Mesendoderm (in vitro differentiated cells): ENCODE results near the gene DPP9.
"Not testable (repeated sequence)": the region's sequence is repeated elsewhere in the genome, so short reads cannot be mapped to it uniquely, and the experiment has no call there.

ENCODE experiments used
- DNase-seq: peaks from one replicate; pipeline ENCODE4 v3.0.0; 2013
- H2AK5ac ChIP-seq: 2 replicates; pipeline ENCODE4 v1.6.1; 2013; ENCODE audit warnings: low read length, inconsistent platforms
- H2BK120ac ChIP-seq: 2 replicates; pipeline ENCODE4 v1.6.1; 2013; ENCODE audit warnings: low read depth, mild to moderate bottlenecking, low read length, moderate library complexity, mixed read lengths
- H2BK15ac ChIP-seq: replicated peaks from 2 replicates; pipeline ENCODE4 v1.6.1; 2013; ENCODE audit warnings: low read depth, mild to moderate bottlenecking, moderate library complexity
- H2BK5ac ChIP-seq: 2 replicates; pipeline ENCODE4 v1.6.1; 2013; ENCODE audit warnings: low read length, inconsistent platforms
- H3K18ac ChIP-seq: 2 replicates; pipeline ENCODE4 v1.6.1; 2013; ENCODE audit warnings: mild to moderate bottlenecking, low read length, mixed read lengths
- H3K23ac ChIP-seq: one replicate; pipeline ENCODE4 v1.6.1; 2013; ENCODE audit warnings: low read length
- H3K27ac ChIP-seq: 2 replicates; pipeline ENCODE4 v1.5.1; 2013; ENCODE audit warnings: low read depth, mild to moderate bottlenecking, inconsistent platforms, low read length, moderate library complexity
- H3K27me3 ChIP-seq: 2 replicates; pipeline ENCODE4 v1.6.1; 2013; ENCODE audit warnings: low read length, control low read depth, mild to moderate bottlenecking, inconsistent platforms; ENCODE audit not compliant: insufficient read depth, poor library complexity
- H3K36me3 ChIP-seq: 2 replicates; pipeline ENCODE4 v1.6.1; 2013; ENCODE audit warnings: low read length, inconsistent platforms; ENCODE audit not compliant: control insufficient read depth, insufficient read depth
- H3K4ac ChIP-seq: one replicate; pipeline ENCODE4 v1.6.1; 2013; ENCODE audit warnings: low read depth, mild to moderate bottlenecking, low read length, moderate library complexity
- H3K4me1 ChIP-seq: 2 replicates; pipeline ENCODE4 v1.6.1; 2013; ENCODE audit warnings: low read depth, low read length, inconsistent platforms; ENCODE audit not compliant: control insufficient read depth
- H3K4me2 ChIP-seq: 2 replicates; pipeline ENCODE4 v1.6.1; 2013; ENCODE audit warnings: low read length
- H3K4me3 ChIP-seq: 2 replicates; pipeline ENCODE4 v1.5.1; 2013; ENCODE audit warnings: mild to moderate bottlenecking, low read length
- H3K56ac ChIP-seq: one replicate; pipeline ENCODE4 v1.6.1; 2013; ENCODE audit warnings: low read length
- H3K79me1 ChIP-seq: 2 replicates; pipeline ENCODE4 v1.6.1; 2013; ENCODE audit warnings: low read length, inconsistent platforms
- H3K79me2 ChIP-seq: 2 replicates; pipeline ENCODE4 v1.6.1; 2013; ENCODE audit warnings: mild to moderate bottlenecking, low read length; ENCODE audit not compliant: control insufficient read depth, insufficient read depth
- H3K9ac ChIP-seq: 2 replicates; pipeline ENCODE4 v1.6.1; 2013; ENCODE audit warnings: low read length, inconsistent platforms
- H4K5ac ChIP-seq: one replicate; pipeline ENCODE4 v1.6.1; 2013; ENCODE audit warnings: low read length
- H4K8ac ChIP-seq: one replicate; pipeline ENCODE4 v1.6.1; 2013; ENCODE audit warnings: low read depth, mild to moderate bottlenecking, control low read depth, low read length, moderate library complexity
- WGBS: extraction: QIAGEN DNeasy Blood & Tissue Kit; methylation state at CpG from one replicate; pipeline ENCODE4 v1.1.7; 2013; ENCODE audit warnings: low lambda C conversion rate, missing lambda C conversion rate; ENCODE audit not compliant: insufficient coverage; ENCODE audit errors: extremely low coverage; 5-methylcytosine and 5-hydroxymethylcytosine counted together

The DPP9 gene

DNA sequence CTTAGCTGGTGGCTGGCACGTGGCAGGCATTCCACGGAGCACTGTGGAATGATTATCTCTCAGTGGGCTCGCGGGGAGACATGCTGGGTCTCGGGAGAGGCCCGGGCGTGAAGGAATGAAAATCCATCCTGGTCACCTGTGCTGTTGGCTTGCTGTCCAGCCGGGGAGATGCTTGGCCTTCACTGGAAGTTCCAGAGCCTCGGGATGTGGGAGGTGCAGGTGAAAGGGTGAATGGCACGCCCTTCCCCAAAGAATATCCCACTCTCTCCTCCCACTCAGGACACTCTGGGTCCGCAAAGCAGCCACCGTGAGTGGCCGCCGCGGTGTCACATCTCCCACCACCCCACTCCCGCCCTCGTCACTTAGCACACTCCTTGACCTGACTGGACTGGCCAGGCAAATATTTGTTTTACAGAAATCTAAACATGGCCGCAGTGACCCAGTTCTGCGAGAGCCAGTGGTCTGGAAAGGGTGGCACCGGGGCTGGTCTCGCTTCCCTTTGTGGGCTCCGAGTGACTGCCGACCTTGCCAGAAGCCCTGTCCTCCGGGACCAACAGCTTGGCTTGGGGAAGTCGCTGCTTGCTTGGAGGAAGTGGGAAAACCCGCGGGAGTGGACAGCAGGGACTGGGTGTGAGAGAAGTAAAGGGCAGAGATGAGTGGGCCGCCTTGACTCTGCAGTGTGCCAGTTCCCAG is 8.0 kb downstream of the DPP9 start:
- no peaks in the 10 kb centered on the region for H3K4me1 ChIP-seq
- no peak overlapping the region for H3K27ac ChIP-seq
- no peak overlapping the region for H3K56ac ChIP-seq
- H3K4me3 ChIP-seq = no peak overlapping the region
- H3K4me2 ChIP-seq = no peak overlapping the region
- DNase-seq = no peak
- H2BK15ac ChIP-seq = no peak overlapping the region
- H3K18ac ChIP-seq = no peak overlapping the region
- no peaks in the 10 kb centered on the region for H3K27me3 ChIP-seq
- no peak overlapping the region for H3K23ac ChIP-seq
- no peak overlapping the region for H3K4ac ChIP-seq
- no peak overlapping the region for H4K8ac ChIP-seq
- no CpG with 5 or more reads among the region's 28 CpGs for WGBS
- H3K9ac ChIP-seq = no peak overlapping the region
- no peak overlapping the region for H2AK5ac ChIP-seq
- no peaks in the 10 kb centered on the region for H3K79me2 ChIP-seq
- H2BK120ac ChIP-seq = no peak overlapping the region
- peaks cover 2% of the 10 kb centered on the region for H3K79me1 ChIP-seq
- peaks cover 13% of the 10 kb centered on the region for H3K36me3 ChIP-seq
- H4K5ac ChIP-seq = no peak overlapping the region
- H2BK5ac ChIP-seq = no peak overlapping the region

DNA sequence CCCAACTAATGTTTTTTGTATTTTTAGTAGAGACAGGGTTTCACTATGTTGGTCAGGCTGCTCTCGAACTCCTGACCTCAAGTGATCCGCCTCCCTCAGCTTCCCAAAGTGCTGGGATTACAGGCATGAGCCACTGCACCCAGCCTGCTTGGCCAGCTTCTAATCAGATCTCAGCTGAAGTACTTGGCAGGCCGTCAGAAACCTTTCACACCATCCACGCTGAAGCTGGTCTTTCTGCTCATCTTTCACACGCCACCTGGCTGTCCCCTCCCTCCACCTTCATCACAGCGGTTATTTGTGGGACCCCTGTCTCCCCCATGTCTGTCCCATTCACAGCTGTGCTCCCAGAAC is 8.5 kb downstream of the DPP9 start:
- not testable (repeated sequence) for H3K18ac ChIP-seq, H3K4me3 ChIP-seq, H2BK120ac ChIP-seq, H3K27me3 ChIP-seq, H4K8ac ChIP-seq, H3K9ac ChIP-seq, H3K4me1 ChIP-seq, H2BK5ac ChIP-seq, H3K4me2 ChIP-seq, H3K4ac ChIP-seq, H4K5ac ChIP-seq, H3K79me2 ChIP-seq, H3K79me1 ChIP-seq, DNase-seq, H2BK15ac ChIP-seq, H3K27ac ChIP-seq, H2AK5ac ChIP-seq, H3K23ac ChIP-seq, H3K56ac ChIP-seq
- peaks cover 13% of the 10 kb centered on the region for H3K36me3 ChIP-seq
- WGBS = no CpG with 5 or more reads among the region's 6 CpGs

DNA sequence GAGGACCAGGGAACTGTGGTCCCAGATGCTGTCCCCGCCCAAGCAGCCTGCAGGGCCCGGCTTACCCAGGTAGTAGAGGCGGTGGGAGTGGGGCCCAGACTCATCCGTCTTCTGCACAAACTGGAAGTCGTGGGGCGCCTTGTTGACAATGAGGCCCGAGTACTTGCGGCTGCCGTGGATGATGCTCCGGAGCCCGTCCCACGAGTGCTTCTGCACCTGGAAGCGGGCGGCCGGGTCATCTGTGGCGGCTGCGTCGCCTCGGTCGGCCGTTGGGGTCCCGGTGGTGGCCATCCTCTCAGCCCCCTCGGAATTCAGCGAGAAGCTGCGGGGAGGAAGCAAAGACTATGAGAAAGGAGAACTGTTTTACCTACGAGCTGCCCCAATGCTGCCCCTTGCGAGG is 9.6 kb downstream of the DPP9 start:
- no peak overlapping the region for H4K5ac ChIP-seq
- no peak overlapping the region for H3K18ac ChIP-seq
- H3K79me1 ChIP-seq = no peaks in the 10 kb centered on the region
- no CpG with 5 or more reads among the region's 27 CpGs for WGBS
- no peak overlapping the region for H3K4me2 ChIP-seq
- H3K27ac ChIP-seq = no peak overlapping the region
- no peaks in the 10 kb centered on the region for H3K79me2 ChIP-seq
- peaks cover 13% of the 10 kb centered on the region for H3K36me3 ChIP-seq
- H3K9ac ChIP-seq = no peak overlapping the region
- H3K56ac ChIP-seq = no peak overlapping the region
- H3K23ac ChIP-seq = no peak overlapping the region
- no peak overlapping the region for H2AK5ac ChIP-seq
- no peak overlapping the region for H3K4ac ChIP-seq
- H3K4me1 ChIP-seq = no peaks in the 10 kb centered on the region
- no peak for DNase-seq
- no peak overlapping the region for H2BK15ac ChIP-seq
- no peaks in the 10 kb centered on the region for H3K27me3 ChIP-seq
- no peak overlapping the region for H4K8ac ChIP-seq
- no peak overlapping the region for H2BK120ac ChIP-seq
- no peak overlapping the region for H2BK5ac ChIP-seq
- no peak overlapping the region for H3K4me3 ChIP-seq

DNA sequence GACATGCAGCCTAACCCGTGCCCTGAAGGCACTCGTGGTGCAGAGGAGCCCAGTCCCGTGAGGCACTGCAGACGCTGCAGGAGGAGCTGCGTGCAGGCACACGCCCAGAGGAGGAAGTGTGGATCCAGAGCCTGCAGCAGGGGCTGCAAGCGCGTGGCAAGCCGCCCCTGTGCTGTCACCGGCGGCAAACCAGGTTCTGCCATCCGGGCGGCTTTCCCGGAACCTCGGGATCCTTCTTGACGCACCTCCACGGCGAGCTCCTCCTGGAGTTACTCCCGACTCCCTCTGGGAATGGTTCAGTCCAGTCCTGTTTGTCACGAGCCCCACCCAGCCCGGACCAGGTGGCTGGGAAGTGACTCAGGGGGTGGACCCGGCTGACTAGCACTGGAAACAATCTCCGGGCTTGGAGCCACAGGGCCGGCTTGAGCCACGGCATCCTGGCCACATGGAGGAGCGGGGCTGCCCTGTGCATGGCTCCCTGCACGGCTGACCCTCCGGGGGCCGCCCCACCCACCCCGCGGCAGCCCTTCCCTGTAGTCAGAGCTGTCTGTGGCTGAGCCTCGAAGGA is 10.2 kb downstream of the DPP9 start:
- Histone ChIP-seq H3K36me3 (peaks cover 13% of the 10 kb centered on the region), H4K8ac (no peak overlapping the region), H2BK15ac (no peak overlapping the region), H3K9ac (no peak overlapping the region), H2BK120ac (no peak overlapping the region), H3K27ac (no peak overlapping the region), H3K4me3 (no peak overlapping the region), H3K18ac (no peak overlapping the region), H2AK5ac (no peak overlapping the region), H3K4me2 (no peak overlapping the region), H3K4ac (no peak overlapping the region), H3K79me2 (no peaks in the 10 kb centered on the region), H3K56ac (no peak overlapping the region), H3K23ac (no peak overlapping the region), H4K5ac (no peak overlapping the region), H2BK5ac (no peak overlapping the region), H3K27me3 (no peaks in the 10 kb centered on the region), H3K79me1 (no peaks in the 10 kb centered on the region), H3K4me1 (no peaks in the 10 kb centered on the region)
- DNase-seq = no peak
- WGBS = no CpG with 5 or more reads among the region's 32 CpGs

DNA sequence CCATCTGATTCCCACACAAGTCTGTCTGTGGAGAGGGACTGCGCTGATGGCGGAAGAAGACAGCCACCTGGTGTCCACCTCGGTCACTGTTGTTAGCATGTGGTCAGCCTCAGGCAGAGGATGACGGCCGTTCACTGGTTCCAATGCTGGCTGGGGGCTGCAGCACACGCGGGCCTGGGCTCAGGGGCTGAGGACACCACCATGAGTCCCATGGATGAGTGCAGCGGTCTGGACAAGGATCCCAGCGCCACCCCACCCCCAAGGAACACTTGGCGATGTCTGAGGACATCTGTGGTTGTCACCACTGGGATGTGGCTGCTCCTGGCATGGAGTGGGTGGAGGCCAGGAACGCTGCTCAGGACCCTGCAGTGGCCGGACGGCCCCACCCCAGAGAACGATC is 10.9 kb downstream of the DPP9 start:
- H2BK120ac ChIP-seq = no peak overlapping the region
- H2BK15ac ChIP-seq = no peak overlapping the region
- H3K79me2 ChIP-seq = no peaks in the 10 kb centered on the region
- no CpG with 5 or more reads among the region's 14 CpGs for WGBS
- H3K4ac ChIP-seq = no peak overlapping the region
- H4K5ac ChIP-seq = no peak overlapping the region
- H3K18ac ChIP-seq = no peak overlapping the region
- H4K8ac ChIP-seq = no peak overlapping the region
- no peak overlapping the region for H3K56ac ChIP-seq
- no peak overlapping the region for H2AK5ac ChIP-seq
- H3K9ac ChIP-seq = no peak overlapping the region
- H3K27me3 ChIP-seq = no peaks in the 10 kb centered on the region
- H3K4me2 ChIP-seq = no peak overlapping the region
- no peaks in the 10 kb centered on the region for H3K4me1 ChIP-seq
- no peak overlapping the region for H3K27ac ChIP-seq
- no peak overlapping the region for H3K4me3 ChIP-seq
- H3K23ac ChIP-seq = no peak overlapping the region
- no peaks in the 10 kb centered on the region for H3K79me1 ChIP-seq
- no peak overlapping the region for H2BK5ac ChIP-seq
- DNase-seq = no peak
- H3K36me3 ChIP-seq = peaks cover 13% of the 10 kb centered on the region

DNA sequence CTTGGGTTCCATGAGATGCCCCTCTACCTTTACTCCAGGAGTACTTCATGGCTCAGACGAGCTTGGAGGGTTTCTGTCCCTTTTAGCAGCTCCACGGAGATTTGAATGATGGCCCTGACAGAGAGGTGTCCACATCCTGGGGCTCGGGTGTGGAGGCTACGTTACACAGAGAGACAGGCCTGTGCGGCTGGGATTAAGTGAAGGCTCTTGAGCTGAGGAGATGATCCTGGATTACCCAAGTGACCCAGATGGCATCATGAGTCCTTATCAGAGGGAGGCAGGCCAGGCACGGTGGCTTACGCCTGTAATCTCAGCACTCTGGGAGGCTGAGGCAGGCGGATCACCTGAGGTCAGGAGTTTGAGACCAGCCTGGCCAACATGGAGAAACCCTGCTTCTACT is 12.4 kb downstream of the DPP9 start:
- Histone ChIP-seq H3K18ac (no peak overlapping the region), H3K9ac (no peak overlapping the region), H3K4me3 (no peak overlapping the region), H3K4ac (no peak overlapping the region), H3K4me1 (no peaks in the 10 kb centered on the region), H2BK5ac (no peak overlapping the region), H2BK15ac (no peak overlapping the region), H2AK5ac (no peak overlapping the region), H3K36me3 (peaks cover 12% of the 10 kb centered on the region), H3K27ac (no peak overlapping the region), H3K27me3 (no peaks in the 10 kb centered on the region), H3K4me2 (no peak overlapping the region), H3K79me1 (no peaks in the 10 kb centered on the region), H3K79me2 (no peaks in the 10 kb centered on the region), H3K23ac (no peak overlapping the region), H4K5ac (no peak overlapping the region), H3K56ac (no peak overlapping the region), H2BK120ac (no peak overlapping the region), H4K8ac (no peak overlapping the region)
- no CpG with 5 or more reads among the region's 8 CpGs for WGBS
- DNase-seq = no peak
